GM04503 (cell line): ENCODE measurements around the gene TBX1.
"Not testable (repeated sequence)": the region's sequence is repeated elsewhere in the genome, so short reads cannot be mapped to it uniquely, and the experiment has no call there.

Experiments used
- DNase-seq: peaks from one replicate; pipeline ENCODE4 v3.0.0-alpha.2; 2012; ENCODE audit warnings: low read depth

The TBX1 gene

DNA sequence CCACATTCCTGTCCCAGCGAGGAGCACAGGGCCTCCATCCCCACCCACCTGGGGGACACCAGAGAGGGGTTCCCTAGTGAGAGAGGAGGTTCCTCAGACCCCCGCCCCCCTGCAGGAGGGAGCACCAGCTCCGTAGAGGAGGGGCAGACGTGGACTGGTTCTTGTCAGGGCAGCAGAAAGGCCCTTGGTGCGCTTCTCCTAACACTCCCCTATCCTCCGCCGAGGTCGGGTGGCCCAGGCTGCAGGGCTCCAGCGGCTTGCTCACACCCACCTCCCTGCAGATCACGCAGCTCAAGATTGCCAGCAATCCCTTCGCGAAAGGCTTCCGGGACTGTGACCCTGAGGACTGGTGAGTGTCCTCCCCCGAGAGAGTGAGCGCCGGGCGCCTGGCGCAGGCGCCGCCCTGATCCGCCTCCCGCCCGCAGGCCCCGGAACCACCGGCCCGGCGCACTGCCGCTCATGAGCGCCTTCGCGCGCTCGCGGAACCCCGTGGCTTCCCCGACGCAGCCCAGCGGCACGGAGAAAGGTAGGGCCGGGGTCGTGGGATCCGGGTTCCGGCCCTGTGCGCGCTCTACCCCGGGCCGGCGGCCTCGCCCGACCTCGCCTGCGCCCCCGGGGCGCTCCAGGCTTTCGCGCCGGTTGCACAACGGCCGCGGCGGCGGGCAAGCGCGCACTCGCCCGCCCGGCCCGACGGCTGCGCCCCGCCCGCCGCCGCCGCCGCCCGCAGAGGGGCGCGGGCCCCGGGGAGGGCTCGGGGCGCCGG, 5.1 kb downstream of the TBX1 start:
- DNase-seq: no peak

DNA sequence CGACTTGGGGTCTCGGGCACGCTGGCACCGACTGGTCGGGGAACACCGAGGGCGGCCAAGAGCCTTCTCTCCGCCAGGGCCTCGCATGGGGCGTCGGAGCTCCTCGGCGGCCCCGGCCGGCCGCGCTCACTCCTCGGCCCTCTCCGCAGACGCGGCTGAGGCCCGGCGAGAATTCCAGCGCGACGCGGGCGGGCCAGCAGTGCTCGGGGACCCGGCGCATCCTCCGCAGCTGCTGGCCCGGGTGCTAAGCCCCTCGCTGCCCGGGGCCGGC, 5.6 kb downstream of the TBX1 start:
- DNase-seq: no peak

DNA sequence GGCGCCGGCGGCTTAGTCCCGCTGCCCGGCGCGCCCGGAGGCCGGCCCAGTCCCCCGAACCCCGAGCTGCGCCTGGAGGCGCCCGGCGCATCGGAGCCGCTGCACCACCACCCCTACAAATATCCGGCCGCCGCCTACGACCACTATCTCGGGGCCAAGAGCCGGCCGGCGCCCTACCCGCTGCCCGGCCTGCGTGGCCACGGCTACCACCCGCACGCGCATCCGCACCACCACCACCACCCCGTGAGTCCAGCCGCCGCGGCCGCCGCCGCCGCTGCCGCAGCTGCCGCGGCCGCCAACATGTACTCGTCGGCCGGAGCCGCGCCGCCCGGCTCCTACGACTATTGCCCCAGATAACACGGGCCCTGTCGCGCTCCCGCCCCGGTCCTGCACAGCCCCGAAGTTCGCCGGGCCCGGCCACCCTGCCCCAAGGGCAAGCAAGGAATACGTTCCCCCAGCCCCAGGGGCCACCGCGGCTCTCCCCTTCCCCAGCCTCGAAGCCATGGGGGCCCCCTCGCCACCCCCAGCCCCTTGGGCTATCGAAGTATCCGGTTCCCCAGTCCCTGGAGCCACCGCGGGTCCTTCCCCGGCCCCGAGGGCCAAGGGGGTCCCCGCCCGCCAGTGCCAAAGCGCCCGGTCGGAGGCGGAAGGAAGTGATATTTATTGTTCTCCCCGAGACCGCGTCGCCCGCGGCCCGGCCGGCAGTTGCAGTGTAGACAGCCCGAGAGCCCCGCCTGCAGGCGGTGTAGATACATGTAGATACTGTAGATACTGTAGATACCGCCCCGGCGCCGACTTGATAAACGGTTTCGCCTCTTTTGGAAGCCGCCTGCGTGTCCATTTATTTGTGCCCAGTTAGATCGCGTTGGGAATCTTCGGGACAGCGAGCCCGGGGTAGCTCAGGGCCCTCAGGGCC, 6.2 kb downstream of the TBX1 start:
- no peak for DNase-seq

DNA sequence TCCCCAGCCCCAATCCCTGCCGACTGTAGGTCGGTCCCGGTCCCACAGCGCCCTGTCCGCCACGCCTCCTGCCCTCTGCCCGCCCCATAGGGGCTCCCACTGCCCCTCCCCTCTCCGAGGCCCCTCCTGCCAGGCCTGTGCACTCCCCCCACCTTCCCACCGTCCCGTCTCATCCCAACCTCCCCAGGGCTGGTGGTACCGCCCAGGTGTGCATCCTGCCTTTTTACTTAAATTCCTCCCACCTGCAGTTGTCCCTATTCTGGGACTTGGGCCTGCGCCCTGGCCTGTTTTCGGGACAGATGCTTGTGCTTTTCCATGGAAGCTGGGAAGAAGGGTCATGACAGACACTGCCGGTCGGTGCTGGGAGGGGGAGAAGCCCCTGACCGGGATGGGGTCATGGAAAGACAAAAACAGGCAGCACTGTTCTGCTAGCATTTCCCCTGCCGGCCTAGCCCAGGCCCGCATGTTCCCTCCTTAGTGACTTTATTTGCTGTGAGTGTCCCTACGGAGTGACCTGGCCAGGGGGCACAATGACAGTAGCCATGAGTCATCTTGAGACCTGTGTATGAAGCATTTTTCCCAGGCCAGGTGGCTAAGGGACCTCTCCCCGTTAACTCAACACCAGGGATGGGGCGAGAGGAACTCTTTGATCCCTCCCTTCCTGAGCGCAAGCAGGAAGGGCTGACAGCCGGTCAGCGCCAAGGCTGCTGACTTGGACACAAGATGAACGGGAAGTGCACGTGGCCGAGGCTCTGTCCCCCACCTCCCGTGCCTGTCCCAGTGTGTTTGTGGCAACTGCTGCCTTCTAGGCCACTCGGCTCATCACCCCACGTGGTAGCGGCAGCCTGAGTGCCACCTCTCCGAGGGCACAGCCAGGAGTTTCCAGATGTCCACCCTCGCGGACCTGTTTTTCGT, 7.1 kb downstream of the TBX1 start:
- DNase-seq: no peak

DNA sequence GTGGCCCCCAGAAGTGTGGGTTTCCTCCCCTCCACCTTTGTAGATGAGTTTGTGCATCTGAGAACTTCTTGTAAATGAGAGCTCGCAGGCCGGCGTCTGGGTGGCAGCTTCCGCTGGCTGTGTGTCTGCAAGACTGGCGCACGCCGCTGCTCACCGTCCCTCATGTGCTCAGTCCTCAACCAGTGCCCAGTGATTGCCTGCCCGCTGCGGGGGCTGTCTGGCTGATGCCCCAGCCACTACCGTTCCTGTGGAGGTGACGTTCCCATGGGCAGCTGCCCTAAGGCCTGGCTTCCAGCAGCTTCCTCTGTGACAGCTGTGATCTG, 8.8 kb downstream of the TBX1 start:
- no peak for DNase-seq

DNA sequence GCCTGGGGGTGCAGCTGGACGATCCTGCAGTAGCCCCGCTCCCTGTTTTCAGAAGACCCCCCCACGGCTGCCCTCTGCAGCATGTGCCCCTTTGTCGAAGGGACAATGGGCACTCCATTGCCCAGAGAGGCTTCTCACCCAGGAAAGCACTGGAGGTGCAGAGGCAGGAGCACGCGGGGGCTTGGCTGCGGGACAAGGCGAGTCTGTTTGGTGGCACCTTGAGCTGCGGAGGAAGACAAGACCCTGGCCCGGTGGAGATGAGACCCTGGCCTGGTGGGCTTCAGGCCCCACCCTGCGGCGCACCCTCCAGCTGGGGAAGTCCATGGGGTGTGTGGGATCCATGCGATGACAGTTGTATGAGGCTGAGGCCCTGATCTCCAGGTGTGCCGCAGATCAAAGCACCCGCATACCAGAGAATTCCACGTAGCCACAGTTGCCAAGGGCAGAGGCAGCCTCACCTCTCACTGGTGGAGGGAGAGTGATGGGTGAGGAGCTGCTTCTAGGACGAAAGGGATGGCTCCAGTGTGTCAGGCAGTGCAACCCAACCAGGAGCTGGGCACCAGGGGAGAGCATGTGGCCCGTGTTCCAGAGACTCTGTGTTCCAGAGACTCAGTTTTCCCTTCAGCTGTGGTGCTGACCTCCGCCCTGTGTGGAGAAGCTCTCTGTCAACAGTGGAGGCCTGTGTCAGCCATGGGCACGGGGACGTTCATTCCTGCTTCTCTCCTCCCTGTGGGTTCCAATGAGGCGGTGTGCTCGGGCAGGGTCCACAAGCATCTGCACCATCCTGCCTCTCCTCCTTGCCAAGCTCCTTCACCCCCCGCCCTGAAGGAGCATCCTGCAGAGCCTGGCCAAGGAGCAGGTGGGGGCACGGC, 10.0 kb downstream of the TBX1 start:
- DNase-seq: no peak

DNA sequence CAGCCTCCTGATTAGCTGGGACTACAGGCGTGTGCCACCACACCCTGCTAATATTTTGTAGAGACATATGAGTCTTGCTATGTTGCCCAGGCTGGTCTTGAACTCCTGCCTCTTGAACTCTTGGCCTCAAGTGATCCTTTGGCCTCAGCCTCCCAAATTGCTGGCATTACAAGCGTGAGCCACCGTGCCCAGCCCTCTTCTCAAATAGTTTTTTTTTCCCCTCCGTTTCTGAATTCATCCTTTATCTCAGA, 11.8 kb downstream of the TBX1 start:
- DNase-seq: no peak

DNA sequence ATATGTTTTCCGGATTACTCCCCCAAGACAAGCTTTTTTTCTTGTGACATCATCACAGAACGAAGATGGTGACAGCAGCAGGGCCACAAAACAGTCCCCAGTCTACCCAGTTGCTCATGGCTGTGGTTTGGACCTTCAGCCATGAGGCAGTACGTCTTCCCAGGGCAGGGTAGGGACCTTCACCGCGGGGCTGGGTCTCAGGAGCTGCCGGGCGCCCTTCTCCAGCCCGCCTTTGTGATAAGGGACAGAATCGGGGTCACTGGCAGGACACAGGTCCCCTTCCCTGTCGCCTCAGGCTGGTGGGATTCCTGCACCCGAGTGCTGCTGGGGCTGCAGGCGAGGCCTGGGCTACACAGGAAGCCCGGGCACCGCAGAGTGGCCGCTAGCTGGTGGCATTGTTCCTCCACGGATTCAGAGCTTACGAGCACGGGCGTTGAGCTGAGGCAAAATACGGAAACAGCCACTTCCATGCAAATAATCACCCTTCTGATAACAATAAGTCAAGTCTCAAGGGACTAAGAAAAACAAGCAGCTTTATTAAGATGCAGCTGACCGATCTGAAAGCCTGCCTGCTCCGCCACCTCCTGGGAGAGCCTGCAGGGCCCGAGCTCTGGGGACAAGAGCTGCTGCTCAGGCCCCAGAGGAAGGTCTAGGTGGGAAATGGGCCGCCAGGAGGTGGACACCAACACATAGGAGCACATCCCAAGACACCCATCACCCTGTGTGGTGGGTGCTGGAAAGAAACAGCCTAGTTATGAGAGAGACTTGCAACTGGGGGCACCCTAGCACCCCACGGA, 12.3 kb downstream of the TBX1 start:
- no peak for DNase-seq

DNA sequence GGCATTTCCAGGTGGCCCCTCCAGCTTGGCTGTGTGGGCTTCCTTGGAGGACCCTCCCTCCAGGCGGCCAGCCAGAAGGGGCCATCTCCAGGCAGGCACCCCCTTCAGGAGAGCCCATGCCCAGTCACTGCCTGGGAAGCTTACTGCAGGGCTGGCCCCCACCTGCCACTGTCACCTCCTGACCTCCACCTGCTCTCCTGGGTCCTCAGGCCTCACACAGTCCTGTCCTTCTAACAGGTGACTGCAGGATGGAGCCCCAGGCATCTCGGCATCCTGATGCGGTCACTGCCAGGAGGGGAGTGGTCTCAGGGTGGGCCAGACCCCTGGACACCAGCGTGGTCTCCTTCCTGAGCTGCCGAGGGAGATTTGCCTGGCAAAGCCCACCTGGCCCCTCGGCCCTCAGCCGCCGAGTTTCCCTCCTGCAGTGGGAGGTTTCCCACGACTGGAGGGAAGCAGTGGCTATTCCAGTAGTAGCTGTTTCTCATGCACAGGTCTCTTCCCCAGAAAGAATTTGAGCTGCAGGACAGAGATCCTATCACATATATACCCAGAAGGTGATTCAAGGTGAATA, 13.0 kb downstream of the TBX1 start:
- no peak for DNase-seq

DNA sequence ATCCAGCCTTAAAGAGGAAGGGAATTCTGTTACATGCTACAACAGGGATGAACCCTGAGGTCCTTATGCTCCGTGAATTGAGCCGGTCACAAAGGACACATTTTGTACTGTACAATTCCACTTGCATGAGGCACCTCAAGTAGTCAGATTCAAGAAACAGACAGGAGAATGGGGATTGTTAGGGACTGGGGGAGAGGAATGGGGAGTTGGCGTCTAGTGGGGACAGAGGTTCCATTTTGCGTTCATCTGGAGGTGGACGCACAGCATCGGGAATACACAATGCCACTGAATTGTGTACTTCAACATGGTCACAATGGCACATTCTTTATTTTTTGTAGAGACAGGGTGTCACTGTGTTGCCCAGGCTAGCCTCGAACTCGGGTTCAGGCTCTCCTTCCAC, 14.1 kb downstream of the TBX1 start:
- DNase-seq: no peak

DNA sequence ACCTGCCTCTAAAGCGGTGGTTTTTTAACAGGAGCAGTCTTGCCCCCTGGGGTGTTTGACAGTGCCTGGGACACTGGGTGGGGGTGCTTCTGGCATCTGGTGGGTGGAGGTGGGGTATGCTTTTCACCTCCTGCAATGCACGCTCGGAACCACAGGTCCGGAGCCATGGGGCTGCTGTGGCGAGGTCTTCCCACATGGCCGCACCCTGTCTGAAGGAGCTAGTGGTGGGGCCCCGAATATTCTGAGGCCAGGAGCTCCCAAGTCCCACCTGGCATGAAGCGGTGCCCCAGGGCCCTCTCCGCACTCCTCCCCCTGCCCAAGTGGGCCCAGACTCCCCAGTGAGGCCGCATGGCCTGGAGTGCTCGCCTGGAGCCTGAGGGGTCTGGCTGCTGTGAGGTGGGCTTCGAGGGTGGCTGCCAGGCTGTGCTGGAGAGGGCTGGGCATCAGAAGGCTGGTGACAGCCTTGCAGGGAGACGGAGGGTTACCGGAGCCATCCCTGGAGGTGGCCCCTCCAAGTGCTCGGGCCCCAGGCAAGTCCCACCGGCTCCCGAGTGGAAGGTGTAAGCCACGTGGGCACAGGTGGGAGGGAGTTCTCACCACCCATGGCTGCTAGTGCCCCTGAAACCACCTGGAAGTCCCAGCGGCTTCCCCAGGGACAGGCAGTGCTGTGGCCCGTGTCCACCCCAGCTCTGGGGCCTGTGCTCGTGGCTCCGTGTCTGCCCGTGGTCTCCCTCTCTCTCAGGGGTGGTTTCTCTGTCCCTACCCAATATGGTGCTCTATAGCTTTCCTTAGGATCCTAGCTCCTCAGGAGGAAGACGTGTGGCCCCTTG, 15.1 kb downstream of the TBX1 start:
- no peak for DNase-seq

DNA sequence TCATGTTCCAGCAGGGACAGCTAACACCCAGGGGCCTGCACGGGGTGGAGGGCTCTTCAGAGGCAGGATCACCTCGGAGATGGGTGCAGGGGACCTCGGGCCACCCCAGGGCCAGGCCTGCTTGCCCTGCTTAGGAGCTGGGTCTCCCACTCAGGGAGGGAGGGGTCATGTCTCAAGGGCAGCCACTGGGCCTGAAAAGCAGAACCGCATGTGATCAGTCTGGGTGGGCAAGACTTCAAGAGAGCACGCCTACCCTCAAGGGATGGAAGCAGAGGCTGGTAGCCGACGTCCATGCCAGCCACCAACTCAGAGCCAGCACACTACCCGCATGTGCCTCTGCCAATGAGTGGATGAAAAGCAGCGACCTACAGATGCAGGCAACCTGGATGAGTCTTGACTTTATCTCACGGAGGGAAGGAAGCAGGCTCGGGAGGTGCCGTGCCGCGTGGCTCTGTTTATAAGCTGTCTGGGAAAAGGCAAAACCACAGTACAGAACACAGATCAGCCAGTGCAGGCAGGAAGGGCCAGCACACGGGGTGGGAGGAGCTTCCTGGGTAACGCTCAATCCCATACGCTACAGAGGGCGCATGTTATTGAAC, 16.0 kb downstream of the TBX1 start:
- DNase-seq: no peak

DNA sequence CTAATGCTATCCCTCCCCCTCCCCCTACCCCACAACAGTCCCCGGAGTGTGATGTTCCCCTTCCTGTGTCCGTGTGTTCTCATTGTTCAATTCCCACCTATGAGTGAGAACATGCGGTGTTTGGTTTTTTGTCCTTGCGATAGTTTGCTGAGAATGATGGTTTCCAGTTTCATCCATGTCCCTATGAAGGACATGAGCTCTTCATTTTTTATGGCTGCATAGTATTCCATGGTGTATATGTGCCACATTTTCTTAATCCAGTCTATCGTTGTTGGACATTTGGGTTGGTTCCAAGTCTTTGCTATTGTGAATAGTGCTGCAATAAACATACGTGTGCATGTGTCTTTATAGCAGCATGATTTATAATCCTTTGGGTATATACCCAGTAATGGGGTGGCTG, 16.6 kb downstream of the TBX1 start:
- not testable (repeated sequence) for DNase-seq

DNA sequence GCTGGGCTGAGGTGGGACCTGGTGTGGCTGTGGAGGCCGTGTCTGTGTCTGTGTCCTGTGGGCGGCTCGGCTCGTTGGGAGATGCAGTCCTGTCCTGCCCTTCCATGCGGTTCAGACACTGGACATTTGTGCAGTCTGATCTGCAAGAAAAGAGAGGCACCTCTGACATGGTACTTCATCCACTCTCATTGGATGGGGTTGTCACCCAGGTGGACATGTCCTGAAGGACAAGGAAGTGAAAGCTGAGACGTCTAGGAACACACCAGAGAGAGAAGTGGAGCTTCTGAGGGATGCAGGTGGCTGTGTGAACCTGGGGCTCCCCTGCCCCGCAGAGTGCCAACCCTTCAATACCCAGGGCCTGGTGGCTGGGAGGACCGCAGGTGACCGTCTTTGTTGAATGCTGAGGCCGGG, 18.4 kb downstream of the TBX1 start:
- DNase-seq: no peak

DNA sequence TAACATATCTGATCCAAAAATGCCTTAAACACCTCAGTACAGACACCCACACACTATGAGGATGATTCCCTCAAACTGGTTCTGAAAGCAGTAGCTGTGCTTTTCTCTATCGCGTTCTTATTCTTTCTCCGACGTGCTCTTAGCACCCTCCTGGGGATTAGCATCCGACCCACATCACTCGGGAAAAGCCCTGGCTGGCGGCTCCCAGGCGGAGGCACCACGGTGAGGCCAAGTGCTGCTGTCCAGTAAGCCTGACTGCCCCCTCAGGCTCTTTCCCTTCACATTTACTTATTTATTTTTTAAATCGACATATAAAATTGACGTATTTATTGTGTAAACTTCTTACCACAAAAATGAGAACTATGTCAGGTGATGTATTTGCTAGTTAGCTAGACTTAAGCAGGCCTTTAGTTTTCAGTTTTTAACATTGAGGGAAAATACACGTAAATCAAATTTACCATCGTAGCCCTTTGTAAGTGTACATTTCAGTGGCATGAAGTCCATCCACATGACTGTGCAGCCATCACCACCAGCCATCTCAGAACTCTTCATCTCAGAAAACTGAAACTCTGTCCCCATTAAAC, 19.2 kb downstream of the TBX1 start:
- DNase-seq: no peak

DNA sequence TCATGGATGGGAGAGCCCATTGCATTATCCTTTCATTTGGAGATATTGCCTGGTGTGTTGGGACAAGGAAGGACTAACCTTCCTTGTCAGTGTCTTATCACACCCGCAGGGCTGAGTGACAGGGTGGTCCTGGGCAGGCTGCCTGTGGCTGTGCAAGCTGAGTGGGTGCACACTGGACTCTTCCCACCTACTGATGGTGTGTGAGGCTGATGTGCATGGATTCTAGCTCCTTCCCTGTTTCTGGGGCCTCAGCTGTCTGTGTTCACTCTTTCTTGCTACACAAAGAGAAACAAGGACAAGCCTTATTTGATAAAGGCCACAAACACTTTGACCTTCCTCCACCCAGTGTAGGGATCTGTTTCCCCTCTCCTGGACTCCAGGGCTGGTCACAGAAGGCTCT, 22.0 kb downstream of the TBX1 start:
- no peak for DNase-seq

DNA sequence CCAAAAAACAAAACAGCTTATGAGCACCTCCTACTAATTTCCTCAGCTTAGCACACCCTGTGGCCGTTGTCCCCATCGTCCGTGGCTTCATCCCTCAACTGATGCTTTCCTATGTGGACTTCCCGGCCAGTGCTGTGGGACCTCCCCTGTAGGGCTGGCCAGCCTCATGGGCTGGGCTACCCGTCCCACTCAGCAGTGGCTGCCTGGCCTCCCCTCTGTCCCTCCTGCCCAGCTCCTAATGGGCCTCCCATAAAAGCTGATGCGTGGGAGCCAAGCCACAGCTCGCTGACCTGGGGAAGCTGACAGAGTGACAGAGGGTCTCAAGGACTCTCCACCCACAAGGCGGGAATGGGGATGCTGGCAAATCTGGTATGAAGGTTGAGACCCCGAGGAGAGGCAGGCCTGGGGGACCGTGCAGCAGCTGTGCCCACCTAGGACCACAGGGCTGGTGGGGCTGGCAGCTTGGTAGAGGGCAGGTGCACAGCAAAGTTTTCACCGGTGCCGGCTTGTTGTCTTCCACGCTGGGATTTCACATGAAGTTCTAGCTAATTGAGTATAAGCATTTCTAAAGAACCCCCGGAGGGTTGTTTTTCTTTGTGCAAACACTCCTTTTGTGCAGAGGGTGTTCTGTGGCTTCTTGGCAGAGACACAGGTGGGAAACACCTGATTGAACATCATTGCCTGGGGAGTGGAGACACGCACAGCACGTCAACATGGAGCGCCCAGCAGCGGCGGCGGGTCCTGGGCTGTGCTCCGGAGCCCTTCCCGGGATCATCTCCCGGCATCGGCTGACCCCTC, 23.2 kb downstream of the TBX1 start:
- DNase-seq: no peak
